PC-9 (cell line): ENCODE data around the gene SERINC5.

Source experiments
- CTCF ChIP-seq: fragments of 200-600 bp; sonication (generic); conservative IDR thresholded peaks from 2 replicates; pipeline ENCODE4 v1.6.1; 2017; ENCODE audit warnings: mixed run types, antibody characterized with exemption, mild to moderate bottlenecking, moderate library complexity
- EZH2 ChIP-seq: fragments of 200-600 bp; sonication (generic); IDR thresholded peaks from 2 replicates; pipeline ENCODE4 v1.8.0; 2017; ENCODE audit warnings: antibody characterized with exemption, low read depth

GRCh38 chr5:80175337-80175736 lies 80.5 kb downstream of the SERINC5 start:
- TF ChIP-seq CTCF (no peak), EZH2 (no peak)
